ENCODE measurements around the gene ELMO1. TPM values are rescaled to one million over a fixed set of nuclear protein-coding genes. Genes with fewer than 3 reads are reported as not detected.

The ELMO1 gene
- total and polyA plus RNA-seq, 8 donors: 18.2 to 55.3 (median 45.6) TPM

DNA sequence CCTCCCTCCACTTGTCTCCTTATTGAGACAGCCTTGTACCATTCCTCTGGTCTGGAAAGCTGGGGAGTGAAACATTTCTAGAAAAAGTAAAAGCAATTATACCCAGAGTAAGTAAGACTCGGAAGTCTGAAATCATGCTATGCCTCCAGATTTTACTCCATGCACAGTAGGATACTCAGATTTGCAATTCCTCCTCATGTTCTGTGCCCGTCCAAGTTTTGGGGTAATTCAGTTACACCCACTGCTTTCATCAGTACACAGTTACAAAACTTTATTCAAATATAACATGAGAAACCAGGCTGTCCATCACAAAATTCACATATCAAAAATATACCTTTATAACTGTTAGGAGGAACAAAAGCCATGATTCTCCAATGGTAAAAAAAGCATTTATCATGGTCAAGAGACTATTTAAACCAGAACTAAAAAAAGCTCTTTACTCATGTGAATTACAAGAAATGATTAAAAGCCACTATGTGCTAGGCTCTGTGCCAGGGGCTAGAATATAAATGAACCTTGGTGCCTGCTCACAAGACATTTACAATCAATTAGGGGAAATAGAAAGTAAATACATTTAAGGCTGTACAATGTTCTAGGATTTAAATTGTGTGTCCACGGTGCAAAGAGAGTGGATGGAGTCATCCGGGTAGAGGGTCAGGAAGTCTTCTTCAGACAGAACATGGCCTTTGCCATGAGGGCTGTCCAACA is 320.2 kb downstream of the ELMO1 start:
- no peak overlapping the region for H3K27ac ChIP-seq
- TF ChIP-seq, protein P1, sequence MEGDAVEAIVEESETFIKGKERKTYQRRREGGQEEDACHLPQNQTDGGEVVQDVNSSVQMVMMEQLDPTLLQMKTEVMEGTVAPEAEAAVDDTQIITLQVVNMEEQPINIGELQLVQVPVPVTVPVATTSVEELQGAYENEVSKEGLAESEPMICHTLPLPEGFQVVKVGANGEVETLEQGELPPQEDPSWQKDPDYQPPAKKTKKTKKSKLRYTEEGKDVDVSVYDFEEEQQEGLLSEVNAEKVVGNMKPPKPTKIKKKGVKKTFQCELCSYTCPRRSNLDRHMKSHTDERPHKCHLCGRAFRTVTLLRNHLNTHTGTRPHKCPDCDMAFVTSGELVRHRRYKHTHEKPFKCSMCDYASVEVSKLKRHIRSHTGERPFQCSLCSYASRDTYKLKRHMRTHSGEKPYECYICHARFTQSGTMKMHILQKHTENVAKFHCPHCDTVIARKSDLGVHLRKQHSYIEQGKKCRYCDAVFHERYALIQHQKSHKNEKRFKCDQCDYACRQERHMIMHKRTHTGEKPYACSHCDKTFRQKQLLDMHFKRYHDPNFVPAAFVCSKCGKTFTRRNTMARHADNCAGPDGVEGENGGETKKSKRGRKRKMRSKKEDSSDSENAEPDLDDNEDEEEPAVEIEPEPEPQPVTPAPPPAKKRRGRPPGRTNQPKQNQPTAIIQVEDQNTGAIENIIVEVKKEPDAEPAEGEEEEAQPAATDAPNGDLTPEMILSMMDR (IDR thresholded peaks at IDR 0.05): no peak
- ATAC-seq: no peak
- no peak overlapping the region for H3K4me3 ChIP-seq
- DNase-seq: no peak
- peaks cover 0 to 4% of the 10 kb centered on the region in 2 donors for H3K9me3 ChIP-seq
- intact Hi-C loops (cut with DNase I): no loop called here
- peaks cover 0 to 7% of the 10 kb centered on the region in 2 donors for H3K4me1 ChIP-seq
- H3K36me3 ChIP-seq: peaks cover 0 to 17% of the 10 kb centered on the region in 2 donors
- no peaks in the 10 kb centered on the region for H3K27me3 ChIP-seq

DNA sequence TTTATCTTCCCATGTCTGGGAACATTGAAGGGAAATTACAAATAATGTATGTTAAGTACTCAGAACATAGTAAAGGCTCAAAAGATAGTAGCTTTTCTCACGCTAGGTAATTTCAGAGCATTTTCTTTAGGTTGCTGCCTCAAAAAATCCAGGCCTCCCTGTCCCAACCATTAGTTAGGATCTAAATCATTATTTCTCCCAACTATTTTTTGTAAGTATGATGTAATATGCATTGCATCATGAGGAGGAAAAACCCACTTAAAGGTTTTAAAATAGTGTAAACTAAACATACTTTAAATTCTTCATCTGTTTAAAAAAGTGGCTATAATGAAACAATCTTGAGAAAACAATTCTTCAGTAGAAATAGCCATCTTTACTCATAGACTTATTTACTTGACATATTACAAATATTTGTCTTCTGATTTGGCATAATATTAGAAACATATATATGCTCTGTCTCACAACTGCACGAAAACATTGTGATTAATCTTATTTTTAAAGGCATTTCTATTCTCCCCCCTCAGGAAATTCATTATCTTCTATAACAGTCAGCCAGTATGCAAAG is 329.3 kb downstream of the ELMO1 start:
- Histone ChIP-seq H3K36me3 (no peaks in the 10 kb centered on the region), H3K9me3 (no peaks in the 10 kb centered on the region), H3K4me3 (no peak overlapping the region), H3K27me3 (no peaks in the 10 kb centered on the region), H3K27ac (no peak overlapping the region), H3K4me1 (peaks cover 0 to 7% of the 10 kb centered on the region in 2 donors)
- intact Hi-C loops (cut with DNase I): no loop called here
- ATAC-seq: peak; percentile 22
- TF ChIP-seq, protein P1 (IDR thresholded peaks at IDR 0.05): no peak
- no peak for DNase-seq

GRCh38 chr7:37118004-37118403 is 330.7 kb downstream of the ELMO1 start:
- no peaks in the 10 kb centered on the region for H3K36me3 ChIP-seq
- intact Hi-C loops (cut with DNase I): no loop called here
- H3K4me3 ChIP-seq: no peak overlapping the region
- H3K9me3 ChIP-seq: no peaks in the 10 kb centered on the region
- H3K27me3 ChIP-seq: no peaks in the 10 kb centered on the region
- no peak overlapping the region for H3K27ac ChIP-seq
- no peak for DNase-seq
- H3K4me1 ChIP-seq: peaks cover 0 to 7% of the 10 kb centered on the region in 2 donors
- TF ChIP-seq, protein P1 (IDR thresholded peaks at IDR 0.05): no peak
- peak; percentile 12 for ATAC-seq

- ATAC-seq (no peak), DNase-seq (no peak)
- Histone ChIP-seq H3K27ac (no peak overlapping the region), H3K4me1 (peaks cover 0 to 7% of the 10 kb centered on the region in 2 donors), H3K9me3 (no peaks in the 10 kb centered on the region), H3K4me3 (no peak overlapping the region), H3K36me3 (no peaks in the 10 kb centered on the region), H3K27me3 (no peaks in the 10 kb centered on the region)
- intact Hi-C loops (cut with DNase I): no loop called here
- TF ChIP-seq, protein P1 (IDR thresholded peaks at IDR 0.05): no peak
Measured at GRCh38 chr7:37117292-37117691, 331.4 kb downstream of the ELMO1 start.

DNA sequence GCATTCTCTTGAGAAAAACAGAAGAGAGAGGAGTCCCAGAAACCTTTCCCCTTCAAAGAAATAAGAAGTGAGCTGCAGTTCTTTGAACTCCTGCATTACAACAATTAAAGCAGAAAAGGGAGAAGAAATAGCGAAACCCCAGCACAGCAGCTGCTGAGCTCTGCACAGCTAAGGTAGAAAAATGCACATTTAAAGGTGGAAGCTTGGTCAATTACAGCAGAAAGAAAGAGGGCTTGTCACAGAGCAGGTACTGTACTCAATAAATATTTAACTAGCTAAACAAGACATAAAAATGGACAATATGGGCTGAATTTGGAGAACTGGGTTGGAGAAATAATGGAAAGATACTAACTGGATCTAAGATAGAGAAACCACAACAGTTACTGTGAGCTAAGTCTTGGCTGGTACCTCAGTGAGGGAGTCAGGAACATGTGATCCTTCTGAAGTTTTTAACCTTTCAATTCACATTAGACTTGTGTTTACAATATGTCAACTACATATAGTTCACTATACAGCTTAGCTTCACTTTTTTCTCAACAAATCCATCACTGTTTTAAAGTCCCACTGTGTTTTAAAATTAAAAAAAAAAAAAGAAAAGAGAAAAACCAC is 332.5 kb downstream of the ELMO1 start:
- intact Hi-C loops (cut with DNase I): no loop called here
- TF ChIP-seq, protein P1 (IDR thresholded peaks at IDR 0.05): no peak
- no peak for DNase-seq
- Histone ChIP-seq H3K27me3 (no peaks in the 10 kb centered on the region), H3K4me1 (peaks cover 0 to 7% of the 10 kb centered on the region in 2 donors), H3K9me3 (no peaks in the 10 kb centered on the region), H3K4me3 (no peak overlapping the region), H3K36me3 (no peaks in the 10 kb centered on the region), H3K27ac (no peak overlapping the region)
- ATAC-seq: no peak

Data from left lung (tissue), 10 donors.